K562 (cell line): ENCODE measurements around the gene PITPNM3. TPM values are rescaled to one million over a fixed set of nuclear protein-coding genes. Genes with fewer than 3 reads are reported as not detected.

Source experiments
- ATAC-seq: fragments of 200-7000 bp; cut with Tn5 transposase; 3 replicates; pipeline ENCODE4 v1.9.1; 2020; ENCODE audit warnings: moderate library complexity
- Bru-seq: library from RNA; stranded (reverse); fragments of 400-500 nt; gene quantifications from one replicate; lab custom pipeline; 2021; lab: Mats Ljungman, UMichigan
- BruChase-seq, 2 experiments: library from RNA; stranded (reverse); fragments of 400-500 nt; gene quantifications; one replicate each; lab custom pipeline; 2021; lab: Mats Ljungman, UMichigan
- BruUV-seq: library from RNA; stranded (reverse); fragments of 400-500 nt; replicated peaks from 2 replicates; lab custom pipeline; 2021; lab: Mats Ljungman, UMichigan
- CTCF ChIA-PET: fragments of 300-600 bp; formaldehyde crosslinking; extraction: SDS; loops from one replicate; lab custom pipeline; 2021; ENCODE audit warnings: low intra/inter-chr PET ratio; lab: Yijun Ruan, JAX
- POLR2A ChIA-PET: fragments of 300-600, 350-650 bp; sonication (Branson Sonifier 250); formaldehyde crosslinking; extraction: SDS; loops from one replicate; lab custom pipeline; 2021; ENCODE audit warnings: antibody characterized with exemption, inconsistent platforms; lab: Yijun Ruan, JAX
- DNase-seq, 4 experiments: peaks; one replicate each; pipeline versions ENCODE4 v3.0.0 to v3.0.0-alpha.2; 2011 to 2018; ENCODE audit warnings: low spot score in 3 of 4, mixed read lengths in 3 of 4; ENCODE audit errors: extremely low read depth in 1 of 4
- FAIRE-seq: peaks from 2 replicates; lab custom pipeline; 2011; peaks lifted over from hg19 to GRCh38; lab: Jason Lieb, UNC
- H2AFZ ChIP-seq: 2 replicates; pipeline ENCODE4 v1.6.0; 2011; ENCODE audit warnings: low read depth, low read length, control low read depth, inconsistent platforms
- H3K27ac ChIP-seq: fragments of 200-600 bp; 3 replicates; pipeline ENCODE4 v1.8.0; 2011; ENCODE audit warnings: low read depth, mild to moderate bottlenecking, control low read depth, inconsistent platforms, low read length, moderate library complexity, mixed read lengths; ENCODE audit errors: extremely low read depth
- H3K27me3 ChIP-seq, 2 experiments: fragments of 300-600 bp in 1 of 2; 2 replicates in 1 of 2; 3 replicates in 1 of 2; pipeline versions ENCODE4 v1.6.0 to v1.8.0; 2011; ENCODE audit warnings: inconsistent platforms in 2 of 2, low read length in 2 of 2, mild to moderate bottlenecking in 1 of 2, mixed read lengths in 1 of 2, moderate library complexity in 1 of 2; ENCODE audit not compliant: control insufficient read depth in 2 of 2, insufficient read depth in 2 of 2
- H3K36me3 ChIP-seq: fragments of 300-600 bp; 3 replicates; pipeline ENCODE4 v1.8.0; 2011; ENCODE audit warnings: mild to moderate bottlenecking, low read length, inconsistent platforms; ENCODE audit not compliant: control insufficient read depth, insufficient read depth
- H3K4me1 ChIP-seq, 2 experiments: fragments of 200-600 bp in 1 of 2; replicated peaks in 1 of 2; 2 replicates in 1 of 2; 3 replicates in 1 of 2; pipeline versions ENCODE4 v1.5.1 to v1.8.0; 2011; ENCODE audit warnings: inconsistent platforms in 2 of 2, low read length in 2 of 2, mild to moderate bottlenecking in 1 of 2, mixed read lengths in 1 of 2, moderate library complexity in 1 of 2; ENCODE audit not compliant: control insufficient read depth in 2 of 2, insufficient read depth in 2 of 2
- H3K4me2 ChIP-seq: 2 replicates; pipeline ENCODE4 v1.6.1; 2011; ENCODE audit warnings: low read length, control low read depth, inconsistent platforms, mixed read lengths; ENCODE audit not compliant: insufficient read depth
- H3K4me3 ChIP-seq: fragments of 200-600 bp; sonication (generic), shearing (Covaris generic); 2 replicates; pipeline ENCODE4 v1.5.1; 2016; ENCODE audit warnings: control low read depth, inconsistent platforms
- H3K79me2 ChIP-seq: fragments of 200-600 bp; 3 replicates; pipeline ENCODE4 v1.8.0; 2011; ENCODE audit warnings: low read length, inconsistent platforms; ENCODE audit not compliant: control insufficient read depth, insufficient read depth
- H3K9ac ChIP-seq, 2 experiments: 2 replicates each; pipeline versions ENCODE4 v1.6.0 to v1.6.1; 2011; ENCODE audit warnings: low read depth in 2 of 2, low read length in 2 of 2, control low read depth in 1 of 2, inconsistent platforms in 1 of 2, mild to moderate bottlenecking in 1 of 2, mixed read lengths in 1 of 2; ENCODE audit not compliant: insufficient read depth in 1 of 2
- H3K9me1 ChIP-seq: one replicate; pipeline ENCODE4 v1.6.0; 2011; ENCODE audit warnings: inconsistent platforms, mild to moderate bottlenecking, low read length, moderate library complexity; ENCODE audit not compliant: control insufficient read depth, insufficient read depth
- H3K9me3 ChIP-seq: replicated peaks from 2 replicates; pipeline ENCODE4 v1.5.1; 2011; ENCODE audit warnings: low read depth, low read length, inconsistent platforms; ENCODE audit not compliant: control insufficient read depth, insufficient read depth
- H4K20me1 ChIP-seq: replicated peaks from 2 replicates; pipeline ENCODE4 v1.6.1; 2011; ENCODE audit warnings: low read length, inconsistent platforms, mixed read lengths; ENCODE audit not compliant: control insufficient read depth, insufficient read depth
- ZNF830 ChIP-seq: fragments of 250-450 bp; sonication (Bioruptor Pico); IDR thresholded peaks from 2 replicates; pipeline ENCODE4 v1.5.0; 2021; ENCODE audit warnings: mild to moderate bottlenecking
- WGBS: fragments of 100-300 bp; shearing (Covaris generic); methylation state at CpG from one replicate; pipeline ENCODE4 v1.1.6; 2016; ENCODE audit warnings: low coverage, mixed read lengths; ENCODE audit not compliant: insufficient coverage; ENCODE audit errors: missing lambda C conversion rate; 5-methylcytosine and 5-hydroxymethylcytosine counted together
- in situ Hi-C: fragments of 300-500 bp; cut with MboI; formaldehyde crosslinking; loops from 4 replicates; pipeline ENCODE4 v1.15.0; 2018; ENCODE audit warnings: inconsistent platforms, mixed read lengths
- intact Hi-C: fragments of 100-400 bp; cut with micrococcal nuclease; formaldehyde crosslinking; loops from 2 replicates; pipeline ENCODE4 v1.14.2; 2022
- long read RNA-seq, 3 experiments: library from polyadenylated mRNA in 2 of 3; library from RNA in 1 of 3; unstranded in 2 of 3; stranded (forward) in 1 of 3; transcript quantifications; one replicate each; pipeline ENCODE4 v2.0.0, GENCODE V29; 2019 to 2022
- polyA minus RNA-seq, 3 experiments: library from RNA; depleted of rRNA, polyadenylated mRNA; stranded (reverse); fragments of >200 nt; gene quantifications; 2 replicates each; pipeline ENCODE4 v1.2.3, GENCODE V29; 2011
- polyA plus RNA-seq, 8 experiments: library from polyadenylated mRNA; depleted of rRNA in 4 of 8; stranded (reverse) in 5 of 8; unstranded in 3 of 8; fragments of >200 nt; fragmentation: Nextera tagmentation in 2 of 8; fragmentation: Illumina TruSeq in 1 of 8; extraction: Ambion mirVana in 2 of 8; extraction: Trizol in 1 of 8; gene quantifications; 2 replicates each; pipeline versions ENCODE4 v1.2.1 to v1.2.3, GENCODE V29; 2011 to 2014; ENCODE audit warnings: inconsistent platforms in 1 of 8, missing spikeins in 1 of 8
- total RNA-seq, 7 experiments: library from RNA; depleted of rRNA in 6 of 7; stranded (reverse); fragments of >200 nt in 6 of 7; fragmentation: Illumina TruSeq in 2 of 7; extraction: Trizol in 2 of 7; gene quantifications; 2 replicates each; pipeline versions ENCODE4 v1.2.1 to v1.2.3, GENCODE V29; 2011 to 2021; ENCODE audit warnings: low replicate concordance in 1 of 7
- TF ChIP-seq, protein P1 (sequence below): fragments of 200-800 bp; sonication (Bioruptor generic); IDR thresholded peaks from 2 replicates; pipeline ENCODE4 v1.6.1; 2017; ENCODE audit warnings: missing genetic modification characterization, missing compliant biosample characterization

Gene PITPNM3
- 1.4 and 1.6 TPM in 2 replicates for total RNA-seq (2011; cell fraction: chromatin; rRNA removed; ENCODE audit: low replicate concordance)
- total RNA-seq (2011; cell fraction: nucleolus; rRNA removed): 0.92 and 1.3 TPM in 2 replicates
- 1.2 and 2.1 TPM in 2 replicates for total RNA-seq (2011; cell fraction: nucleoplasm; rRNA removed)
- total RNA-seq (2014; rRNA removed): 0.14 and 0.57 TPM in 2 replicates
- total RNA-seq (2014; rRNA removed; fragmentation: Illumina TruSeq; extraction: Trizol): 0.13 and 0.15 TPM in 2 replicates
- total RNA-seq (2015; rRNA removed; fragmentation: Illumina TruSeq; extraction: Trizol): 0.15 and 0.22 TPM in 2 replicates
- 0.31 and 0.38 TPM in 2 replicates for total RNA-seq (2021)
- polyA plus RNA-seq (2011; rRNA removed): 0.28 and 0.29 TPM in 2 replicates
- 0.24 and 0.39 TPM in 2 replicates for polyA plus RNA-seq (2011; cell fraction: cytosol; rRNA removed)
- 1.3 and 1.8 TPM in 2 replicates for polyA plus RNA-seq (2011; cell fraction: nucleus; rRNA removed)
- polyA plus RNA-seq (2012): 0.29 and 0.35 TPM in 2 replicates
- polyA plus RNA-seq (2014; fragmentation: Illumina TruSeq; extraction: Trizol): 0.22 and 0.37 TPM in 2 replicates
- polyA plus RNA-seq (2014; fragmentation: Nextera tagmentation; extraction: Ambion mirVana): not detected
- polyA plus RNA-seq (2014; rRNA removed): 0.32 and 0.53 TPM in 2 replicates
- polyA minus RNA-seq (2011; rRNA and poly(A)+ RNA removed): 0.15 and 0.25 TPM in 2 replicates
- polyA minus RNA-seq (2011; cell fraction: cytosol; rRNA and poly(A)+ RNA removed): 0.48 and 0.82 TPM in 2 replicates
- polyA minus RNA-seq (2011; cell fraction: nucleus; rRNA and poly(A)+ RNA removed): 0.40 and 0.56 TPM in 2 replicates
- Bru-seq, nascent RNA: percentile 31 among the genes with signal in this experiment
- BruChase-seq, experiment 1, labeled RNA remaining after a 2-hour chase: percentile 25 among the genes with signal in this experiment
- BruChase-seq, experiment 2, labeled RNA remaining after a 6-hour chase: percentile 24 among the genes with signal in this experiment
- long read RNA-seq, experiment 1: 0 reads
- long read RNA-seq, experiment 2: 0 reads
- long read RNA-seq, experiment 3: 0 reads

- no CpG with 5 or more reads among the region's 122 CpGs for WGBS
- Histone ChIP-seq H3K9ac (no peak within 1 kb of the TSS), H3K27me3 (peaks cover 13 to 28% of the 10 kb centered on the region in 2 experiments; a peak in 4 of 5 replicates), H3K9me1 (no peaks in the 10 kb centered on the region), H2AFZ (no peak within 1 kb of the TSS), H3K4me3 (no peak within 1 kb of the TSS), H3K36me3 (no peaks in the 10 kb centered on the region), H4K20me1 (peaks cover 4% of the 10 kb centered on the region; the same call in 1 of the 2 replicates), H3K9me3 (no peaks in the 10 kb centered on the region), H3K4me1 (peaks cover 0 to 14% of the 10 kb centered on the region in 2 experiments; a peak in 3 of 5 replicates), H3K4me2 (no peak within 1 kb of the TSS), H3K27ac (no peak within 1 kb of the TSS)
- BruUV-seq: no TSS peak
- intact Hi-C loops: no loop called here
- CTCF ChIA-PET: no interaction called here
- peak in 3 of 4 experiments; percentile 30 to 78 (median 75) for DNase-seq
- in situ Hi-C loops: no loop called here
- FAIRE-seq: no peak
- TF ChIP-seq ZNF830 (CRISPR knock-in tag): no peak
- TF ChIP-seq, protein P1, sequence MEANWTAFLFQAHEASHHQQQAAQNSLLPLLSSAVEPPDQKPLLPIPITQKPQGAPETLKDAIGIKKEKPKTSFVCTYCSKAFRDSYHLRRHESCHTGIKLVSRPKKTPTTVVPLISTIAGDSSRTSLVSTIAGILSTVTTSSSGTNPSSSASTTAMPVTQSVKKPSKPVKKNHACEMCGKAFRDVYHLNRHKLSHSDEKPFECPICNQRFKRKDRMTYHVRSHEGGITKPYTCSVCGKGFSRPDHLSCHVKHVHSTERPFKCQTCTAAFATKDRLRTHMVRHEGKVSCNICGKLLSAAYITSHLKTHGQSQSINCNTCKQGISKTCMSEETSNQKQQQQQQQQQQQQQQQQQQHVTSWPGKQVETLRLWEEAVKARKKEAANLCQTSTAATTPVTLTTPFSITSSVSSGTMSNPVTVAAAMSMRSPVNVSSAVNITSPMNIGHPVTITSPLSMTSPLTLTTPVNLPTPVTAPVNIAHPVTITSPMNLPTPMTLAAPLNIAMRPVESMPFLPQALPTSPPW (CRISPR knock-in tag): peak; percentile 56
- TF ChIP-seq, all 486 proteins: peak for 1
- H3K79me2 ChIP-seq: no peaks in the 10 kb centered on the region
- POLR2A ChIA-PET: no interaction called here
- no peak; the same call in 2 of the 3 replicates for ATAC-seq
These were observed at the start of gene PITPNM3 for GRCh38 chr17:6556121-6557039. TSS of gene PITPNM3 (minus strand) at chr17:6556555. CDS start at chr17:6556406, 149 bp downstream.
